Measurements from ENCODE around the gene RIMBP2.

DNA sequence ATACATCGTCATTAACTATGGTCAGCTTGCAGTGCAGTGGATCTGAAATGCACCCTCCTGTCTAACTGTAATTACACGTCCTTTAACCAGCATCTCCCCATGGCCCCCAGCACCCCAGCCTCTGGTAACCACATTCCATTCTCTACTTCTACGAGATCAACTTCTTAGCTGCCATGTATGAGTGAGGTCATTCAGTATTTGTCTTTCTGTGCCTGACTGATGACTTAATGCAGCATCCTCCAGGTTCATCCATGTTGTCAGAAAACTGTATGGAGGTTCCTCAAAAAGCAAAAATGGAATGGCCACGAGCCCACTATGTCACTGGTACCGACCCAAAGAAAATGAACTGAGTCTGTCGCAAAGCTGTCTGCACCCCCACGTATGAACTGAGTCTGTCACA is 107.3 kb downstream of the RIMBP2 start:
- TF ChIP-seq, protein P1, sequence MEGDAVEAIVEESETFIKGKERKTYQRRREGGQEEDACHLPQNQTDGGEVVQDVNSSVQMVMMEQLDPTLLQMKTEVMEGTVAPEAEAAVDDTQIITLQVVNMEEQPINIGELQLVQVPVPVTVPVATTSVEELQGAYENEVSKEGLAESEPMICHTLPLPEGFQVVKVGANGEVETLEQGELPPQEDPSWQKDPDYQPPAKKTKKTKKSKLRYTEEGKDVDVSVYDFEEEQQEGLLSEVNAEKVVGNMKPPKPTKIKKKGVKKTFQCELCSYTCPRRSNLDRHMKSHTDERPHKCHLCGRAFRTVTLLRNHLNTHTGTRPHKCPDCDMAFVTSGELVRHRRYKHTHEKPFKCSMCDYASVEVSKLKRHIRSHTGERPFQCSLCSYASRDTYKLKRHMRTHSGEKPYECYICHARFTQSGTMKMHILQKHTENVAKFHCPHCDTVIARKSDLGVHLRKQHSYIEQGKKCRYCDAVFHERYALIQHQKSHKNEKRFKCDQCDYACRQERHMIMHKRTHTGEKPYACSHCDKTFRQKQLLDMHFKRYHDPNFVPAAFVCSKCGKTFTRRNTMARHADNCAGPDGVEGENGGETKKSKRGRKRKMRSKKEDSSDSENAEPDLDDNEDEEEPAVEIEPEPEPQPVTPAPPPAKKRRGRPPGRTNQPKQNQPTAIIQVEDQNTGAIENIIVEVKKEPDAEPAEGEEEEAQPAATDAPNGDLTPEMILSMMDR (IDR thresholded peaks at IDR 0.05) = no peak
- TF ChIP-seq POLR2AphosphoS5 (IDR thresholded peaks at IDR 0.05; ENCODE audit: low read depth, low read length) (no peak), YY1 (IDR thresholded peaks at IDR 0.05; ENCODE audit: low read depth) (no peak)

Measured in SK-N-SH (cell line).